Measurements from ENCODE around the gene NPBWR2.

Gene NPBWR2

GRCh38 chr20:64106981-64107735, at the start of gene NPBWR2:
NPBWR2 (minus strand) TSS chr20:64107565; CDS start chr20:64106831, 734 bp downstream.
- DNase-seq (ENCODE audit: low spot score): no peak

- DNase-seq (ENCODE audit: low spot score): no peak
These were observed 48.9 kb upstream of the NPBWR2 start for GRCh38 chr20:64156136-64156885.

GRCh38 chr20:64155258-64156135, 48.1 kb upstream of the NPBWR2 start:
- DNase-seq (ENCODE audit: low spot score): no peak

- DNase-seq (ENCODE audit: low spot score): no peak
These were observed 47.4 kb upstream of the NPBWR2 start for GRCh38 chr20:64154590-64155257.

- no peak for DNase-seq (ENCODE audit: low spot score)
These were observed 46.7 kb upstream of the NPBWR2 start for GRCh38 chr20:64153861-64154589.

GRCh38 chr20:64153410-64153809, 46.0 kb upstream of the NPBWR2 start:
- DNase-seq (ENCODE audit: low spot score): no peak

- DNase-seq (ENCODE audit: low spot score): no peak
These were observed 45.5 kb upstream of the NPBWR2 start for GRCh38 chr20:64152906-64153305.

- no peak for DNase-seq (ENCODE audit: low spot score)
These were observed 44.5 kb upstream of the NPBWR2 start for GRCh38 chr20:64151633-64152530.

- DNase-seq (ENCODE audit: low spot score): no peak
These were observed 43.6 kb upstream of the NPBWR2 start for GRCh38 chr20:64150756-64151632.

- no peak for DNase-seq (ENCODE audit: low spot score)
These were observed 42.6 kb upstream of the NPBWR2 start for GRCh38 chr20:64149809-64150560.

- DNase-seq (ENCODE audit: low spot score): no peak
These were observed 41.8 kb upstream of the NPBWR2 start for GRCh38 chr20:64149141-64149540.

GRCh38 chr20:64148581-64148980, 41.2 kb upstream of the NPBWR2 start:
- no peak for DNase-seq (ENCODE audit: low spot score)

- no peak for DNase-seq (ENCODE audit: low spot score)
These were observed 39.6 kb upstream of the NPBWR2 start for GRCh38 chr20:64146936-64147477.

- no peak for DNase-seq (ENCODE audit: low spot score)
These were observed 39.1 kb upstream of the NPBWR2 start for GRCh38 chr20:64146301-64146935.

- no peak for DNase-seq (ENCODE audit: low spot score)
These were observed 38.3 kb upstream of the NPBWR2 start for GRCh38 chr20:64145458-64146300.

GRCh38 chr20:64144144-64144912, 37.0 kb upstream of the NPBWR2 start:
- DNase-seq (ENCODE audit: low spot score): no peak

Data from ecto neural progenitor cell (in vitro differentiated cells).